WERI-Rb-1 (cell line): ENCODE data around the gene SYTL2.

Experiments
- DNase-seq: peaks from one replicate; pipeline ENCODE4 v3.0.0-alpha.2; 2020
- H3K27ac ChIP-seq: fragments of 250-450 bp; sonication (Bioruptor Pico); 2 replicates; pipeline ENCODE4 v1.5.1; 2020; ENCODE audit warnings: mild to moderate bottlenecking, moderate library complexity
- H3K27me3 ChIP-seq: fragments of 250-450 bp; sonication (Bioruptor Pico); 2 replicates; pipeline ENCODE4 v1.5.1; 2021; ENCODE audit warnings: mild to moderate bottlenecking, low read depth, moderate library complexity; ENCODE audit not compliant: insufficient read depth, severe bottlenecking
- H3K36me3 ChIP-seq: fragments of 250-450 bp; sonication (Bioruptor Pico); 2 replicates; pipeline ENCODE4 v1.5.1; 2020; ENCODE audit warnings: mild to moderate bottlenecking, moderate library complexity
- H3K4me3 ChIP-seq: 2 replicates; pipeline ENCODE4 v1.5.1; 2011; ENCODE audit warnings: low read depth, mild to moderate bottlenecking, control low read depth, low read length
- H3K9me3 ChIP-seq: fragments of 250-450 bp; sonication (Bioruptor Pico); 2 replicates; pipeline ENCODE4 v1.5.1; 2021; ENCODE audit warnings: mild to moderate bottlenecking, moderate library complexity; ENCODE audit not compliant: severe bottlenecking
- CTCF ChIP-seq: IDR thresholded peaks from 2 replicates; pipeline ENCODE4 v1.5.1; 2011; ENCODE audit warnings: low read depth, mild to moderate bottlenecking, control low read depth, inconsistent platforms, low read length

The SYTL2 gene

GRCh38 chr11:85815186-85815931, 4.4 kb upstream of the SYTL2 start:
- no peaks in the 10 kb centered on the region for H3K9me3 ChIP-seq
- H3K27ac ChIP-seq: no peak overlapping the region
- H3K4me3 ChIP-seq: no peak overlapping the region

GRCh38 chr11:85813721-85814120, 2.8 kb upstream of the SYTL2 start:
- no peak for DNase-seq
- H3K27me3 ChIP-seq: no peaks in the 10 kb centered on the region
- no peaks in the 10 kb centered on the region for H3K36me3 ChIP-seq
- no peak overlapping the region for H3K4me3 ChIP-seq
- no peak for TF ChIP-seq CTCF
- no peaks in the 10 kb centered on the region for H3K9me3 ChIP-seq
- H3K27ac ChIP-seq: no peak overlapping the region

More at GRCh38 chr11:85815186-85815931, 4.4 kb upstream of the SYTL2 start:
- no peaks in the 10 kb centered on the region for H3K27me3 ChIP-seq
- no peak for DNase-seq
- no peak for TF ChIP-seq CTCF
- no peaks in the 10 kb centered on the region for H3K36me3 ChIP-seq

- Histone ChIP-seq H3K4me3 (peak overlapping the region; percentile 61), H3K27ac (no peak overlapping the region), H3K36me3 (no peaks in the 10 kb centered on the region), H3K9me3 (no peaks in the 10 kb centered on the region), H3K27me3 (no peaks in the 10 kb centered on the region)
- no peak for TF ChIP-seq CTCF
- no peak for DNase-seq
Measured at GRCh38 chr11:85811624-85812023, 683 bp upstream of the SYTL2 start.

GRCh38 chr11:85810521-85810870, 445 bp downstream of the SYTL2 start:
- Histone ChIP-seq H3K27me3 (no peaks in the 10 kb centered on the region), H3K4me3 (peak overlapping the region; percentile 61), H3K27ac (no peak overlapping the region), H3K9me3 (no peaks in the 10 kb centered on the region), H3K36me3 (no peaks in the 10 kb centered on the region)
- TF ChIP-seq CTCF: no peak
- no peak for DNase-seq

GRCh38 chr11:85809863-85810262, 1.1 kb downstream of the SYTL2 start:
- Histone ChIP-seq H3K4me3 (no peak overlapping the region), H3K9me3 (no peaks in the 10 kb centered on the region), H3K27me3 (no peaks in the 10 kb centered on the region), H3K27ac (no peak overlapping the region), H3K36me3 (no peaks in the 10 kb centered on the region)
- DNase-seq: peak; percentile 44
- peak; percentile 50 for TF ChIP-seq CTCF

GRCh38 chr11:85809191-85809590, 1.8 kb downstream of the SYTL2 start:
- H3K27me3 ChIP-seq: no peaks in the 10 kb centered on the region
- no peaks in the 10 kb centered on the region for H3K36me3 ChIP-seq
- H3K27ac ChIP-seq: no peak overlapping the region
- TF ChIP-seq CTCF: no peak
- no peaks in the 10 kb centered on the region for H3K9me3 ChIP-seq
- H3K4me3 ChIP-seq: no peak overlapping the region
- peak; percentile 71 for DNase-seq
